ENCODE data around the gene FEZ2.

DNA sequence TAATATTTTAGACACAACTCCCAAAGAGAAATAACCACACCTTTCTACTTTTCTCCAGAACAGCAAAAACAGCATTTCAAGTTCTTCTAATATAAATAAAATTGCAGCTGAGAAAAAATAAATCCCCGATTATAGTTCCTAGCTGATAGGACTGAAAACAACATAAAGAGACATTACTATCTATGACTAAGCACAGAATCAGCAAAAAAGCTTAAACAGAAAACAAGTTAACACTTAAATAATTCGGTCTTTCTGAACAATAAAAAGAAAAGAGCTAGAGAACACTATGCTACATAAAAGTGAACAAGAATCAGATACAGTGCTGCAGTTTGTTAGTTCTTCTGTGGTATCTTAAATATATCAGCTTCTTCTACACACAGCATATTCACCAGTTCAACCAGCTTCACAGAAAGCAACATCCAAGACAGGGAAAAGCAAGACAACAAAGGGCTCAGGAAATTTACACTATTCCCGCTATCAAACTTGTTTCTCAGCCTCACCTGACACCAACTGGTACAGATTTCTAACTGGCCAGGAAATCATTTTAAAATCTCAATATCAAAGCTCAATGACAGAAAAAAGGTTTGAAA, 28.6 kb downstream of the FEZ2 start:
- TF ChIP-seq CTCF (IDR thresholded peaks at IDR 0.05) (no peak), POLR2A (IDR thresholded peaks at IDR 0.05) (no peak)

Measured in thyroid gland (tissue), 4 donors.